K562 (cell line): ENCODE data around the gene LAMB4. TPM values are rescaled to one million over a fixed set of nuclear protein-coding genes. Genes with fewer than 3 reads are reported as not detected.

ENCODE experiments used
- ATAC-seq: fragments of 200-7000 bp; cut with Tn5 transposase; 3 replicates; pipeline ENCODE4 v1.9.1; 2020; ENCODE audit warnings: moderate library complexity
- BruUV-seq: library from RNA; stranded (reverse); fragments of 400-500 nt; replicated peaks from 2 replicates; lab custom pipeline; 2021; lab: Mats Ljungman, UMichigan
- CTCF ChIA-PET: fragments of 300-600 bp; formaldehyde crosslinking; extraction: SDS; loops from one replicate; lab custom pipeline; 2021; ENCODE audit warnings: low intra/inter-chr PET ratio; lab: Yijun Ruan, JAX
- POLR2A ChIA-PET: fragments of 300-600, 350-650 bp; sonication (Branson Sonifier 250); formaldehyde crosslinking; extraction: SDS; loops from one replicate; lab custom pipeline; 2021; ENCODE audit warnings: antibody characterized with exemption, inconsistent platforms; lab: Yijun Ruan, JAX
- DNase-seq, 4 experiments: peaks; one replicate each; pipeline versions ENCODE4 v3.0.0 to v3.0.0-alpha.2; 2011 to 2018; ENCODE audit warnings: low spot score in 3 of 4, mixed read lengths in 3 of 4; ENCODE audit errors: extremely low read depth in 1 of 4
- FAIRE-seq: peaks from 2 replicates; lab custom pipeline; 2011; peaks lifted over from hg19 to GRCh38; lab: Jason Lieb, UNC
- H2AFZ ChIP-seq: 2 replicates; pipeline ENCODE4 v1.6.0; 2011; ENCODE audit warnings: low read depth, low read length, control low read depth, inconsistent platforms
- H3K27ac ChIP-seq: fragments of 200-600 bp; 3 replicates; pipeline ENCODE4 v1.8.0; 2011; ENCODE audit warnings: low read depth, mild to moderate bottlenecking, control low read depth, inconsistent platforms, low read length, moderate library complexity, mixed read lengths; ENCODE audit errors: extremely low read depth
- H3K27me3 ChIP-seq, 2 experiments: fragments of 300-600 bp in 1 of 2; 2 replicates in 1 of 2; 3 replicates in 1 of 2; pipeline versions ENCODE4 v1.6.0 to v1.8.0; 2011; ENCODE audit warnings: inconsistent platforms in 2 of 2, low read length in 2 of 2, mild to moderate bottlenecking in 1 of 2, mixed read lengths in 1 of 2, moderate library complexity in 1 of 2; ENCODE audit not compliant: control insufficient read depth in 2 of 2, insufficient read depth in 2 of 2
- H3K36me3 ChIP-seq: fragments of 300-600 bp; 3 replicates; pipeline ENCODE4 v1.8.0; 2011; ENCODE audit warnings: mild to moderate bottlenecking, low read length, inconsistent platforms; ENCODE audit not compliant: control insufficient read depth, insufficient read depth
- H3K4me1 ChIP-seq, 2 experiments: fragments of 200-600 bp in 1 of 2; replicated peaks in 1 of 2; 2 replicates in 1 of 2; 3 replicates in 1 of 2; pipeline versions ENCODE4 v1.5.1 to v1.8.0; 2011; ENCODE audit warnings: inconsistent platforms in 2 of 2, low read length in 2 of 2, mild to moderate bottlenecking in 1 of 2, mixed read lengths in 1 of 2, moderate library complexity in 1 of 2; ENCODE audit not compliant: control insufficient read depth in 2 of 2, insufficient read depth in 2 of 2
- H3K4me2 ChIP-seq: 2 replicates; pipeline ENCODE4 v1.6.1; 2011; ENCODE audit warnings: low read length, control low read depth, inconsistent platforms, mixed read lengths; ENCODE audit not compliant: insufficient read depth
- H3K4me3 ChIP-seq: fragments of 200-600 bp; sonication (generic), shearing (Covaris generic); 2 replicates; pipeline ENCODE4 v1.5.1; 2016; ENCODE audit warnings: control low read depth, inconsistent platforms
- H3K79me2 ChIP-seq: fragments of 200-600 bp; 3 replicates; pipeline ENCODE4 v1.8.0; 2011; ENCODE audit warnings: low read length, inconsistent platforms; ENCODE audit not compliant: control insufficient read depth, insufficient read depth
- H3K9ac ChIP-seq, 2 experiments: 2 replicates each; pipeline versions ENCODE4 v1.6.0 to v1.6.1; 2011; ENCODE audit warnings: low read depth in 2 of 2, low read length in 2 of 2, control low read depth in 1 of 2, inconsistent platforms in 1 of 2, mild to moderate bottlenecking in 1 of 2, mixed read lengths in 1 of 2; ENCODE audit not compliant: insufficient read depth in 1 of 2
- H3K9me1 ChIP-seq: one replicate; pipeline ENCODE4 v1.6.0; 2011; ENCODE audit warnings: inconsistent platforms, mild to moderate bottlenecking, low read length, moderate library complexity; ENCODE audit not compliant: control insufficient read depth, insufficient read depth
- H3K9me3 ChIP-seq: replicated peaks from 2 replicates; pipeline ENCODE4 v1.5.1; 2011; ENCODE audit warnings: low read depth, low read length, inconsistent platforms; ENCODE audit not compliant: control insufficient read depth, insufficient read depth
- H4K20me1 ChIP-seq: replicated peaks from 2 replicates; pipeline ENCODE4 v1.6.1; 2011; ENCODE audit warnings: low read length, inconsistent platforms, mixed read lengths; ENCODE audit not compliant: control insufficient read depth, insufficient read depth
- BMI1 ChIP-seq: fragments of 150-350 bp; IDR thresholded peaks from 2 replicates; pipeline ENCODE4 v1.6.1; 2014; ENCODE audit warnings: low read length
- CSDE1 ChIP-seq, 2 experiments: fragments of 450-650 bp; IDR thresholded peaks; 2 replicates each; pipeline ENCODE4 v1.6.1; 2016; ENCODE audit warnings: mild to moderate bottlenecking in 1 of 2
- ID3 ChIP-seq, 2 experiments: fragments of 250-450 bp in 1 of 2; fragments of 450-650 bp in 1 of 2; sonication (Bioruptor Pico) in 1 of 2; IDR thresholded peaks; 2 replicates each; pipeline versions ENCODE4 v1.6.1 to v1.8.0; 2016 to 2021; ENCODE audit warnings: mild to moderate bottlenecking in 2 of 2, moderate library complexity in 2 of 2, missing compliant biosample characterization in 1 of 2, missing genetic modification characterization in 1 of 2
- REST ChIP-seq, 2 experiments: fragments of 450-650 bp; formaldehyde crosslinking in 1 of 2; IDR thresholded peaks; 2 replicates each; pipeline versions ENCODE4 v1.4.0 to v1.6.1; 2014 to 2020; ENCODE audit warnings: mild to moderate bottlenecking in 2 of 2, borderline replicate concordance in 1 of 2, low read depth in 1 of 2
- SP1 ChIP-seq: sonication (generic); formaldehyde crosslinking; IDR thresholded peaks from 2 replicates; pipeline ENCODE4 v1.8.1; 2022; ENCODE audit warnings: mild to moderate bottlenecking, missing genetic modification reagents
- SREBF1 ChIP-seq: fragments of 150-350 bp; IDR thresholded peaks from 2 replicates; pipeline ENCODE4 v1.6.1; 2014; ENCODE audit warnings: antibody characterized with exemption, low read depth, low read length, borderline replicate concordance
- ZKSCAN1 ChIP-seq: fragments of 150-350 bp; IDR thresholded peaks from 2 replicates; pipeline ENCODE4 v1.6.1; 2016; ENCODE audit warnings: low read depth, low read length
- ZNF655 ChIP-seq: fragments of 250-450 bp; sonication (Bioruptor Pico); IDR thresholded peaks from 2 replicates; pipeline ENCODE4 v1.5.0; 2021
- ZNF696 ChIP-seq: fragments of 250-450 bp; sonication (Bioruptor Pico); conservative IDR thresholded peaks from 2 replicates; pipeline ENCODE4 v1.4.0; 2020; ENCODE audit warnings: mild to moderate bottlenecking, moderate library complexity
- WGBS: fragments of 100-300 bp; shearing (Covaris generic); methylation state at CpG from one replicate; pipeline ENCODE4 v1.1.6; 2016; ENCODE audit warnings: low coverage, mixed read lengths; ENCODE audit not compliant: insufficient coverage; ENCODE audit errors: missing lambda C conversion rate; 5-methylcytosine and 5-hydroxymethylcytosine counted together
- in situ Hi-C: fragments of 300-500 bp; cut with MboI; formaldehyde crosslinking; loops from 4 replicates; pipeline ENCODE4 v1.15.0; 2018; ENCODE audit warnings: inconsistent platforms, mixed read lengths
- intact Hi-C: fragments of 100-400 bp; cut with micrococcal nuclease; formaldehyde crosslinking; loops from 2 replicates; pipeline ENCODE4 v1.14.2; 2022
- polyA plus RNA-seq, 8 experiments: library from polyadenylated mRNA; depleted of rRNA in 4 of 8; stranded (reverse) in 5 of 8; unstranded in 3 of 8; fragments of >200 nt; fragmentation: Nextera tagmentation in 2 of 8; fragmentation: Illumina TruSeq in 1 of 8; extraction: Ambion mirVana in 2 of 8; extraction: Trizol in 1 of 8; gene quantifications; 2 replicates each; pipeline versions ENCODE4 v1.2.1 to v1.2.3, GENCODE V29; 2011 to 2014; ENCODE audit warnings: inconsistent platforms in 1 of 8, missing spikeins in 1 of 8
- total RNA-seq, 7 experiments: library from RNA; depleted of rRNA in 6 of 7; stranded (reverse); fragments of >200 nt in 6 of 7; fragmentation: Illumina TruSeq in 2 of 7; extraction: Trizol in 2 of 7; gene quantifications; 2 replicates each; pipeline versions ENCODE4 v1.2.1 to v1.2.3, GENCODE V29; 2011 to 2021; ENCODE audit warnings: low replicate concordance in 1 of 7

LAMB4 gene
- total and polyA plus RNA-seq, 9 of the 15 experiments (the other 6 are each of a cell fraction or from before 2014, with no cell fraction given): 0.06 to 0.13 (median 0.07) TPM; not detected in 6

GRCh38 chr7:108118959-108119358 is 11.2 kb downstream of the LAMB4 start (continued):
- no peak for TF ChIP-seq SP1 (CRISPR knock-in tag)
- TF ChIP-seq ZNF696 (CRISPR knock-in tag): no peak
- no peak for TF ChIP-seq ZKSCAN1
- TF ChIP-seq SREBF1: no peak
- no peak for TF ChIP-seq ID3 (CRISPR knock-in tag; IDR thresholded peaks at IDR 0.05)
- TF ChIP-seq ID3 (tag; IDR thresholded peaks at IDR 0.05): no peak
- no peak for TF ChIP-seq CSDE1 (IDR thresholded peaks at IDR 0.05)
- TF ChIP-seq ZNF655: no peak

GRCh38 chr7:108114117-108114841 is 15.9 kb downstream of the LAMB4 start:
- WGBS: 9% methylated on average over 6 of the region's 6 CpGs
- Histone ChIP-seq H3K79me2 (no peaks in the 10 kb centered on the region), H4K20me1 (no peaks in the 10 kb centered on the region), H3K27me3 (no peaks in the 10 kb centered on the region), H3K4me1 (peaks cover 0 to 3% of the 10 kb centered on the region in 2 experiments; a peak in 1 of 5 replicates), H3K27ac (no peak overlapping the region), H2AFZ (no peak overlapping the region), H3K9ac (no peak overlapping the region), H3K4me2 (no peak overlapping the region), H3K9me1 (no peaks in the 10 kb centered on the region), H3K36me3 (no peaks in the 10 kb centered on the region), H3K4me3 (no peak overlapping the region), H3K9me3 (no peaks in the 10 kb centered on the region)
- ATAC-seq (peak; percentile 94), FAIRE-seq (peak; percentile 88), DNase-seq (peak in 2 of 4 experiments; percentile 54 to 68)
- in situ Hi-C loops (loop anchor here (5.0 kb wide), 1 partner anchor 33 kb away; no protein-coding TSS in a partner anchor), intact Hi-C loops (loop anchor here (1.0 kb wide), 2 partner anchors 32 to 383 kb away; no protein-coding TSS in a partner anchor)
- BruUV-seq: no TSS peak
- POLR2A ChIA-PET: interaction anchor here (0.7 to 0.8 kb wide), 2 partner anchors 31 to 437 kb away, joined by 3 to 4 read pairs; no protein-coding TSS in a partner anchor
- CTCF ChIA-PET: interaction anchor here (0.6 to 2.9 kb wide), 5 partner anchors 30 to 383 kb away, joined by 4 to 23 read pairs (median 4); no protein-coding TSS in a partner anchor
- TF ChIP-seq REST (IDR thresholded peaks at IDR 0.05; ENCODE audit: borderline replicate concordance): peak; percentile 77
- no peak for TF ChIP-seq REST (CRISPR knock-in tag; IDR thresholded peaks at IDR 0.05; ENCODE audit: low read depth)
- TF ChIP-seq BMI1: no peak
